Activated effector memory CD4-positive, alpha-beta T cell treated with Interleukin-2 at 50 U/mL for 16 hours (primary cell): Measurements from ENCODE around the gene ASPDH.
"Not testable (repeated sequence)": the region's sequence is repeated elsewhere in the genome, so short reads cannot be mapped to it uniquely, and the experiment has no call there.

ENCODE experiments used
- DNase-seq: peaks from one replicate; pipeline ENCODE4 v3.0.0-alpha.2; 2020

Gene ASPDH

GRCh38 chr19:50547385-50548190 is 33.9 kb upstream of the ASPDH start:
- DNase-seq = no peak

GRCh38 chr19:50546527-50547221 is 33.0 kb upstream of the ASPDH start:
- DNase-seq = no peak

GRCh38 chr19:50542943-50543342 is 29.2 kb upstream of the ASPDH start:
- DNase-seq = no peak

GRCh38 chr19:50537769-50538230 is 24.1 kb upstream of the ASPDH start:
- DNase-seq = peak; percentile 32

- DNase-seq = no peak
Observed at GRCh38 chr19:50537306-50537685, 23.6 kb upstream of the ASPDH start.

- DNase-seq = no peak
Observed at GRCh38 chr19:50536662-50537305, 23.1 kb upstream of the ASPDH start.

- no peak for DNase-seq
Observed at GRCh38 chr19:50535672-50536187, 22.0 kb upstream of the ASPDH start.

- no peak for DNase-seq
Observed at GRCh38 chr19:50534478-50534877, 20.8 kb upstream of the ASPDH start.

GRCh38 chr19:50532952-50533351 is 19.2 kb upstream of the ASPDH start:
- no peak for DNase-seq

- no peak for DNase-seq
Observed at GRCh38 chr19:50531171-50531612, 17.5 kb upstream of the ASPDH start.

GRCh38 chr19:50528052-50528451 is 14.3 kb upstream of the ASPDH start:
- DNase-seq = not testable (repeated sequence)

- no peak for DNase-seq
Observed at GRCh38 chr19:50522881-50523280, 9.2 kb upstream of the ASPDH start.

- DNase-seq = no peak
Observed at GRCh38 chr19:50520822-50521465, 7.2 kb upstream of the ASPDH start.

- DNase-seq = no peak
Observed at GRCh38 chr19:50519006-50519575, 5.4 kb upstream of the ASPDH start.

- DNase-seq = no peak
Observed at GRCh38 chr19:50518091-50519005, 4.6 kb upstream of the ASPDH start.

GRCh38 chr19:50517704-50518075 is 4.0 kb upstream of the ASPDH start:
- no peak for DNase-seq

GRCh38 chr19:50516964-50517703 is 3.4 kb upstream of the ASPDH start:
- DNase-seq = no peak

- DNase-seq = no peak
Observed at GRCh38 chr19:50516456-50516855, 2.7 kb upstream of the ASPDH start.

- DNase-seq = no peak
Observed at GRCh38 chr19:50515168-50515561, 1.5 kb upstream of the ASPDH start.

- DNase-seq = no peak
Observed at GRCh38 chr19:50514346-50515167, 844 bp upstream of the ASPDH start.
